GM12875 (cell line): ENCODE results near the gene NLGN4X.
"Not testable (repeated sequence)": the region's sequence is repeated elsewhere in the genome, so short reads cannot be mapped to it uniquely, and the experiment has no call there.

ENCODE experiments used
- H3K4me3 ChIP-seq: one replicate; pipeline ENCODE4 v1.5.1; 2011; ENCODE audit warnings: low read depth, low read length, control low read depth
- TF ChIP-seq, protein P1 (sequence below): IDR thresholded peaks from 2 replicates; pipeline ENCODE4 v1.5.1; 2011; ENCODE audit warnings: low read depth, mild to moderate bottlenecking, control low read depth, inconsistent platforms, low read length, moderate library complexity, borderline replicate concordance; ENCODE audit not compliant: insufficient read depth

Gene NLGN4X

DNA sequence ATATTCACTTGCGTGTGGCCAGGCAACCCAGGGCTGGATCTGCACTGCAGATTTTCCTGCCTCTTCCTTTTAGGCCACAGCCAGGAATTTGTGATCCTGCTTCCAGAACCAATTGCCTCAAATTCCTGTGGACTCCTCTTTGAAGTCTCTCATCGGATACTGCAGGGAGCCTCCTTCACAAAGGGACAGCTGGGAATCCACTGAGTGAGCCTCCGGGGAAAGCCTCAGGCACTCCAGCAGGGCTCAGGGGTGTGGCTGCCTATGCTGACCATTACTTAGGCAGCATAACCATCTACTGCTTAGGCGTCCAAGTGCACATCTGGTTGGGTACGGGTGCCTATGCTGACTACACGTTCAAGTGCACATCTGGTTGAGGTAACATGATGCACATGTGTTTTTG, 321.5 kb downstream of the NLGN4X start:
- TF ChIP-seq, protein P1, sequence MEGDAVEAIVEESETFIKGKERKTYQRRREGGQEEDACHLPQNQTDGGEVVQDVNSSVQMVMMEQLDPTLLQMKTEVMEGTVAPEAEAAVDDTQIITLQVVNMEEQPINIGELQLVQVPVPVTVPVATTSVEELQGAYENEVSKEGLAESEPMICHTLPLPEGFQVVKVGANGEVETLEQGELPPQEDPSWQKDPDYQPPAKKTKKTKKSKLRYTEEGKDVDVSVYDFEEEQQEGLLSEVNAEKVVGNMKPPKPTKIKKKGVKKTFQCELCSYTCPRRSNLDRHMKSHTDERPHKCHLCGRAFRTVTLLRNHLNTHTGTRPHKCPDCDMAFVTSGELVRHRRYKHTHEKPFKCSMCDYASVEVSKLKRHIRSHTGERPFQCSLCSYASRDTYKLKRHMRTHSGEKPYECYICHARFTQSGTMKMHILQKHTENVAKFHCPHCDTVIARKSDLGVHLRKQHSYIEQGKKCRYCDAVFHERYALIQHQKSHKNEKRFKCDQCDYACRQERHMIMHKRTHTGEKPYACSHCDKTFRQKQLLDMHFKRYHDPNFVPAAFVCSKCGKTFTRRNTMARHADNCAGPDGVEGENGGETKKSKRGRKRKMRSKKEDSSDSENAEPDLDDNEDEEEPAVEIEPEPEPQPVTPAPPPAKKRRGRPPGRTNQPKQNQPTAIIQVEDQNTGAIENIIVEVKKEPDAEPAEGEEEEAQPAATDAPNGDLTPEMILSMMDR = no peak
- no peak overlapping the region for H3K4me3 ChIP-seq

DNA sequence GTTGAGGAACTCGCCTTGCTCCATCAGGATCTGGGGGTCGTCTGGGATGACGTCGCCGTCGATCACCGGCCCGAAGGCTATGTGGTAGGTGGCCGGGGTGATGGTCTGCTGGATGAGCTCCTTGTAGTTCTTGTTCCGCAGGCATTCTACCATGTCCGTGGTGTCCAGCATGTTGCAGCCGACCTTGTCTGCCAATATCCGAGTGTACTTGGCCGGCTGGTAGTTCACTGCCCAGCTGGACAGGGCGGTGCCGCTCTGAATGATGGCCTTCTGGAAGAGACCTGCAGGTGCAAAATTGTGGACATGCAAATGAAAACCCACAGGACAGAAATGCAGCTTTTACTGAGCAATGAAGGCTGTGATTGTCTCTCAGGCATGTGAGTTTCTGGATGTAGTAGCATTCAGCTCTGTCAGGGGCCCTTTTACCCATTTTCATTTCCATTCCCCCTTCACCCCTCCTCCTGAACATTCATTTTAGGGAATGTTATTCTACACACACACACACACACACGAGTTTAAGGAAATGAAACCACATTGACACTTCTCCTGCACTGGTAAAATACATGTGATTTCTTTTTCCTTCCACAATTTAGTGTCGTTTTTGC, 325.0 kb downstream of the NLGN4X start:
- not testable (repeated sequence) for H3K4me3 ChIP-seq

DNA sequence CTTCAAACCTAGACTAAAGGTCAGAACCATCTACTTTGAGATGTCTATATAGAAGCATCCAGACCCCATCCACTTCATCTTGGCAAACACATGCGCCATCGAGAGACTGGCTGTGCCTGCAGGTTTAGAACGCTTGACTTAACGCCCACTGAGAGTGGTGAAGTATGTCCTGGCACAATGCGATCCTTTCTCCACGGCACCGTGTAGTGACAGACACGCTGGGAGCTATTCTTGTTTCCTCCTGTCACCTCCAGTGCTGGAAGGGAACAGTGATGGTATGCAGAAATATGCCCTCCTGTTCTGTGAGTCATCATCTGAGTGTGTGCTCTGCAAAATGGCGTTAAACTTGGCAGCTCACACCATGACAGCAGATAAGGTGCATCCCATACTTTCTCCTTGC, 330.2 kb downstream of the NLGN4X start:
- H3K4me3 ChIP-seq = no peak overlapping the region

DNA sequence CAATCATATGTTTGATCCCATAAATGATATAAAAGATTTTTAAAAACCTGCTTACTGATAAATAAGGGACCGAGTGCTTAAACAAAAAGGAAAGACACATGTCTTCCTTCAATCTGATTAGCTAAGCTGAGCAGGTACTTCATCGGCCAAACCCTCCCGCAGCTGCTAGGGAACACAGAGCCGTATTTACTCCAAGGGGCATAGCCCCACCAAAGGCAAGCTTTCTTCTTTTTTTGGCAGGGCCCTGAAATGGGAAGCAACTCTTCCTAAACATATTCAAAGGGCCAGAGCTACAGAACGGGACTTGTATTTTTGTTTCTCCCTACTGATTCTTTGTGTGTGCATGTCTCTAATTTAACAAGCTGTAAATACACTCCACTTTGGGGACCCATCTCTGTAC, 337.3 kb downstream of the NLGN4X start:
- no peak overlapping the region for H3K4me3 ChIP-seq
- TF ChIP-seq, protein P1 = no peak

More for the DNA sequence above, 330.2 kb downstream of the NLGN4X start:
- TF ChIP-seq, protein P1 = no peak

DNA sequence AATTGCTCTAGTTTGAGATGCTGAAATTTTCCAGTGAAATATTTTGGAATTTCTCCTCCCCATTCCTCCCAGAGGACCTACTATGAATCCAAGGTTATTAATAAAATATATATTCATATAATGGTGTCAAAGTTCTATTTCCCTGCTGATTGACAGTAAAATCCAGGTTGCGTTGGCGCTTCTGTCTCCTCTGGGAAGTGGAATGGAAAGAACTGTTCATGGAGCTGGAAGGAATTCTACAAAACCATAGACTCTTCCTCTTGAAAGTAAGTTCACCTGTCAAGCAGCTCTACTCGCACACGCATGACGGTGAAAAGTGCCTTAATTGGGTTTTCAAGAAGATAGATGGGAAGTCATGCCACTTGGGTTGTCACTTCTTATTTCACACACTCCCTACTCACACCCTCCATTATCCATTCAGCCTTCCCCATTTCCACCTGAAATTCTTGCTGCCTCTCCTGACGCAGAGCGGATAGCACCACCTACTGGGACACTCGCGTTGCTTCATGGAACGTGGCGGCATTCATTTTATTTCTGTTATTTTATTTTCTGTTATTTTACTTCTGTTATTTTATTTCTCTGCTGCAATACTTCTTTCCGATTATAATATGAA, 351.6 kb downstream of the NLGN4X start:
- H3K4me3 ChIP-seq = no peak overlapping the region
- TF ChIP-seq, protein P1 = peak; percentile 64

DNA sequence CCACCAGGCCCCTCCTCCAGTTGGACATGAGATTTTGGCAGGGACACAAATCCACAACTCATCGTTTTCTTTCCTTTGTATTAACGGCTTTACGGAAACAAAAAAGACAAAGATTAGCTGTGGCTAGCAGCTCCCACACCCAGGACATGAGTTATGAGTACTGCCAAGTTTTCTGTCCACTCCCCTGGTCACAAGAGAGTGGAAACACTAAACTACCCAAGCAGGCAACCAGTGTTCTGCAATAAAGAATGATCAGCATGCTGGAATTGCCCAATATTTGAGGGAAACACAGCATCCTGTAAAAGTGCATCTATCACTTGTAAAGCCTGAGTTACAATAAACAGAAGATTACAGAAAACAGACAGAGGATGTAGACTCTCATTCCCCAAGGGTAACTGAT, 358.4 kb downstream of the NLGN4X start:
- TF ChIP-seq, protein P1 = no peak
- no peak overlapping the region for H3K4me3 ChIP-seq

DNA sequence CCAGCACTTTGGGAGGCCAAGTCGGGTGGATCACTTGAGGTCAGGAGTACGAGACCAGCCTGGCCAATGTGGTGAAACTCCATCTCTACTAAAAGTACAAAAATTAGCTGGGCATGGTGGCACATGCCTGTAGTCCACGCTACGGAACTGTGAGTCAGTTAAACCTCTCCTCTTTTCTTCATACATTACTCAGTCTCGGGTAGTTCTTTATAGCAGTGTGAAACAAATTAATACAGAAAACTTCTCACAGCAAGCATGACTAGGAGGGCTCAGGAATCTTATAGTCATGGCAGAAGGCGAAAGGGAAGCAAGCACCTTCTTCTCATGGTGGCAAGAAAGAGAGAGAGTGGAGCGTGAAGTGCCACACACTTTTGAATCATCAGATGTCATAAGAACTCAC, 358.9 kb downstream of the NLGN4X start:
- H3K4me3 ChIP-seq = no peak overlapping the region
- TF ChIP-seq, protein P1 = no peak
